Activated CD8-positive, alpha-beta T cell treated with anti-CD3 and anti-CD28 coated beads for 36 hours (primary cell): ENCODE measurements around the gene BORCS5. TPM values are rescaled to one million over a fixed set of nuclear protein-coding genes. Genes with fewer than 3 reads are reported as not detected.

Experiments
- ATAC-seq: fragments of 200-7000 bp; cut with Tn5 transposase; one replicate; pipeline ENCODE4 v1.10.0; 2021; ENCODE audit warnings: mild to moderate bottlenecking, moderate library complexity
- CTCF ChIA-PET: fragments of 350-600 bp; sonication (Branson Sonifier 250); formaldehyde crosslinking; loops from one replicate; lab custom pipeline; 2021; ENCODE audit warnings: antibody characterized with exemption; lab: Charles Lee
- POLR2A ChIA-PET: fragments of 350-600 bp; sonication (Branson Sonifier 250); formaldehyde crosslinking; loops from one replicate; lab custom pipeline; 2021; ENCODE audit warnings: antibody characterized with exemption; lab: Charles Lee
- DNase-seq: peaks from one replicate; pipeline ENCODE4 v3.0.0-alpha.2; 2020
- H3K27ac Mint-ChIP-seq: one replicate; pipeline ENCODE4 v1.8.0; 2021; ENCODE audit warnings: mild to moderate bottlenecking, mixed read lengths
- H3K27me3 Mint-ChIP-seq: one replicate; pipeline ENCODE4 v1.8.0; 2021; ENCODE audit warnings: mixed read lengths
- H3K36me3 Mint-ChIP-seq: one replicate; pipeline ENCODE4 v1.8.0; 2021; ENCODE audit warnings: low read depth, mixed read lengths
- H3K4me1 Mint-ChIP-seq: one replicate; pipeline ENCODE4 v1.8.0; 2021; ENCODE audit warnings: low read depth, mixed read lengths
- H3K4me3 Mint-ChIP-seq: one replicate; pipeline ENCODE4 v1.8.0; 2021; ENCODE audit warnings: mild to moderate bottlenecking, moderate library complexity, mixed read lengths
- H3K9me3 Mint-ChIP-seq: one replicate; pipeline ENCODE4 v1.8.0; 2021; ENCODE audit warnings: mixed read lengths
- intact Hi-C: fragments of 100-400 bp; cut with micrococcal nuclease; formaldehyde crosslinking; loops from one replicate; pipeline ENCODE4 v1.10.0; 2022
- total RNA-seq, 2 experiments: library from RNA; stranded (reverse); gene quantifications; one replicate each; pipeline ENCODE4 v1.2.3, GENCODE V29; 2021
- TF ChIP-seq, protein P1 (sequence below): fragments of 200-600 bp; IDR thresholded peaks from one replicate; pipeline ENCODE4 v1.8.0; 2022; ENCODE audit warnings: antibody characterized with exemption, mild to moderate bottlenecking

BORCS5 gene
- total RNA-seq, 2 experiments from 2014 or later: 31.5 to 32.9 TPM

DNA sequence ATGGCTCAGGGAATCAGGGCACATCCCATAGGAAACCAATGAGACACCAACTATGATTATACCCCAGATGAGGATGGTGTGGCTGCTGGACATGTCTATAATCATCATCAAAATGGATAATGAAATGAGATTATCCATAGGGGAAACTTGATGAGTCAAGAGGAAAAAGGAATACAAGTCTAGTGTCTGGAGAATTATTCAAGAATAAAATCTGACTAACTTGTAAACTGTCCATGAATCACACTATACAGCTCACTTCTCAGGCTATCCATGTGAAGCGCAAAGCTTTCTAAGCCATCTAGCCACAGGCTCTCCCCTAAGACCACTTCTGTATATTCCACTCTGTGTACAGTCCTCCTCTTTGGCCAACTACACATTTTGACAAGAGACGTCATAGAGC is 153.3 kb downstream of the BORCS5 start:
- Mint-ChIP-seq H3K36me3 (peaks cover 21% of the 10 kb centered on the region), H3K9me3 (no peaks in the 10 kb centered on the region), H3K4me1 (peaks cover 43% of the 10 kb centered on the region), H3K27me3 (no peaks in the 10 kb centered on the region), H3K27ac (no peak overlapping the region), H3K4me3 (no peak overlapping the region)
- TF ChIP-seq, protein P1, sequence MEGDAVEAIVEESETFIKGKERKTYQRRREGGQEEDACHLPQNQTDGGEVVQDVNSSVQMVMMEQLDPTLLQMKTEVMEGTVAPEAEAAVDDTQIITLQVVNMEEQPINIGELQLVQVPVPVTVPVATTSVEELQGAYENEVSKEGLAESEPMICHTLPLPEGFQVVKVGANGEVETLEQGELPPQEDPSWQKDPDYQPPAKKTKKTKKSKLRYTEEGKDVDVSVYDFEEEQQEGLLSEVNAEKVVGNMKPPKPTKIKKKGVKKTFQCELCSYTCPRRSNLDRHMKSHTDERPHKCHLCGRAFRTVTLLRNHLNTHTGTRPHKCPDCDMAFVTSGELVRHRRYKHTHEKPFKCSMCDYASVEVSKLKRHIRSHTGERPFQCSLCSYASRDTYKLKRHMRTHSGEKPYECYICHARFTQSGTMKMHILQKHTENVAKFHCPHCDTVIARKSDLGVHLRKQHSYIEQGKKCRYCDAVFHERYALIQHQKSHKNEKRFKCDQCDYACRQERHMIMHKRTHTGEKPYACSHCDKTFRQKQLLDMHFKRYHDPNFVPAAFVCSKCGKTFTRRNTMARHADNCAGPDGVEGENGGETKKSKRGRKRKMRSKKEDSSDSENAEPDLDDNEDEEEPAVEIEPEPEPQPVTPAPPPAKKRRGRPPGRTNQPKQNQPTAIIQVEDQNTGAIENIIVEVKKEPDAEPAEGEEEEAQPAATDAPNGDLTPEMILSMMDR: no peak
- CTCF ChIA-PET: interaction anchor here (0.7 to 0.8 kb wide), 3 partner anchors 13 to 76 kb away, joined by 3 read pairs; no protein-coding TSS in a partner anchor
- POLR2A ChIA-PET: interaction anchor here (1.3 kb wide), 1 partner anchor 31 kb away, joined by 3 read pairs; no protein-coding TSS in a partner anchor
- DNase-seq (no peak), ATAC-seq (no peak)
- intact Hi-C loops: no loop called here

- ATAC-seq: no peak
- Mint-ChIP-seq H3K27me3 (no peaks in the 10 kb centered on the region), H3K36me3 (peaks cover 21% of the 10 kb centered on the region), H3K27ac (no peak overlapping the region), H3K9me3 (no peaks in the 10 kb centered on the region), H3K4me3 (no peak overlapping the region), H3K4me1 (peaks cover 39% of the 10 kb centered on the region)
- ChIA-PET CTCF (interaction anchor here (0.8 kb wide), 1 partner anchor 13 kb away, joined by 3 read pairs; no protein-coding TSS in a partner anchor), POLR2A (interaction anchor here (1.3 kb wide), 1 partner anchor 31 kb away, joined by 3 read pairs; no protein-coding TSS in a partner anchor)
- intact Hi-C loops: no loop called here
- no peak for DNase-seq
- TF ChIP-seq, protein P1: no peak
These were observed 153.7 kb downstream of the BORCS5 start for GRCh38 chr12:12510551-12510950.

- intact Hi-C loops: no loop called here
- Mint-ChIP-seq H3K4me3 (no peak overlapping the region), H3K27me3 (no peaks in the 10 kb centered on the region), H3K27ac (no peak overlapping the region), H3K36me3 (peaks cover 21% of the 10 kb centered on the region), H3K4me1 (peaks cover 33% of the 10 kb centered on the region), H3K9me3 (no peaks in the 10 kb centered on the region)
- ATAC-seq (no peak), DNase-seq (no peak)
- CTCF ChIA-PET: interaction anchor here (0.8 kb wide), 1 partner anchor 12 kb away, joined by 3 read pairs; no protein-coding TSS in a partner anchor
- TF ChIP-seq, protein P1: no peak
- POLR2A ChIA-PET: interaction anchor here (0.6 kb wide), 1 partner anchor 136 kb away, joined by 3 read pairs; no protein-coding TSS in a partner anchor
These were observed 154.3 kb downstream of the BORCS5 start for GRCh38 chr12:12511021-12511783.

- POLR2A ChIA-PET: interaction anchor here (0.6 kb wide), 1 partner anchor 137 kb away, joined by 3 read pairs; no protein-coding TSS in a partner anchor
- peaks cover 24% of the 10 kb centered on the region for H3K4me1 Mint-ChIP-seq
- no peak overlapping the region for H3K4me3 Mint-ChIP-seq
These were observed 155.2 kb downstream of the BORCS5 start for GRCh38 chr12:12511895-12512711.

More at GRCh38 chr12:12511895-12512711, 155.2 kb downstream of the BORCS5 start:
- no peak overlapping the region for H3K27ac Mint-ChIP-seq
- TF ChIP-seq, protein P1: no peak
- H3K27me3 Mint-ChIP-seq: no peaks in the 10 kb centered on the region
- CTCF ChIA-PET: no interaction called here
- H3K36me3 Mint-ChIP-seq: peaks cover 20% of the 10 kb centered on the region
- ATAC-seq (peak; percentile 89), DNase-seq (peak; percentile 43)
- H3K9me3 Mint-ChIP-seq: no peaks in the 10 kb centered on the region
- intact Hi-C loops: no loop called here
